ENCODE measurements around the gene ADRM1.
A peak's percentile ranks its signal among the peaks of the same experiment; 100 is the strongest.

Gene ADRM1

DNA sequence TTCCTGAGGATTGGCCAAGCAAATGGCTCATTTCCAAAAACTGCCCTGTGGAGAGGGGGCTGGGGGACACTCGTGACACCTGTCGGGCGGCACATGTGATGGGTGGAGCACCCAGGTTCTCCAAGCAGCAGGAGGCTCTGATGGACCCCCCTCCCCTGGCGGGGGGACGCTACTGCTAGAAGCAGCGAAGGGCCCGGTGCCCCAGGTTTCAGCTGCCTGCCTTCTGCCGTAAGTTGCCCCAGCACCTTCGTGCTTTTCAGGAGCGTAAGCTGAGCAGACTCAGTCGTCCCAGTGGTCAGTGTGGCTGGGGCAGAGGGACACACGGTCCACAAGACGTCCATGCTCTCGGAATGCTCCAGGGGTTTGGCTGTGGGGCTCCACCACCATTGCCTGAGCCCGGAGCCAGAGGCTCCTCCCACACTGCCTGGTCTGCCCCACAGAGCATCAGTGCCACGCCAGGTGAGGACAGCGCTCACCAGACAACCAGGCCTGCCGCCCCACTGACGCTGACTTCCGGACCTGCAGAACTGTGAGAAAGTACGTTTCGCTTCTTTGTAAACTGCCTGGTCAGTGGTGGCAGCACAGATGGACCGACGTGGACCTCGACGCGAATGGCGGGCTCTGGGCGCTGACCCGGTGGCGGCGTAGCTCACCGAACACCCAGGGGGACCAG, 4.1 kb upstream of the ADRM1 start:
- DNase-seq, result no peak

DNA sequence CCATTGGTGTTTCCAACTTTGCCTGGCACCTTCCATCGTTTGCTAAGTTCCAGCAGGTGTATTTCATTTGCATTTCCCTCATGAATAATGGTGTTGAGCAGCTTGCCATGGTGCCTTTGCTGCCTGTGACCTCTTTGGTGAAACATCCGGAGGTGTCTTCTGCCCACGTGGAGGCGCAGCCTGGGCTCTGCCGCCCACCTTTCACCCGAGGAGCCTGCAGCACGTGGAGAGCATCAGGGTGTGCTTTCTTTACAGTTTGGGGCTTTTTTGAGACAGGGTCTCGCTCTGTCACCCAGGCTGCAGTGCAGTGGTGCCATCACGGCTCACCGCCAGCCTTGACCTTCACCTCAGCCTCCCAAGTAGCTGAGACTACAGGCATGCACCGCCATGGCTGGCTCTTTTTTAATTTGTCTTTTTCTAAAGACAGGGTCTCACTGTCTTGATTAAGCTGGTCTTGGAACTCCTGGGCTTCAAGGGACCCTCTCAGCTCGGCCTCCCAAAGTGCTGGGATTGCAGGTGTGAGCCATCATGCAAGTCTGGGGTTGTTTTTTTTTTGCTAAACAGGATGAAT, 3.0 kb upstream of the ADRM1 start:
- no peak for DNase-seq

DNA sequence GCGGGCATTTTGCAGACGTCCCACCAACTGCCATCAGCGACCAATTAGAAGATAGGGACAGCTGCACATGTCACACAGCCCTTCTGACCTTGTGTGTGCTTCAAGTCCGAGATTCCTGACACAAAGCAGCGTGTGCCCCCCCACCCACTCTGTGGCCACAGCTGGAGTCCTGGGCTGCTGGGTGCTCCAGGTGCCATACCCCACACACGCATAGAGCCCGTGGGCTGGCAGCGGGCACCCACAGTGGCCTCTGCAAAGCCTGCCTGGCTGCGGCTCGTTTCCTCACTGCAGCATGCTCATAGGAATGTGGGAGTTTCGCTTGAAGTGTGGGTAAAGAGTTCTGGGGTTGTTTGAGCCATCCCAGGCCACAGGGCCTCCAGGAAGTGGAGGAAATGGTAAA, 2.5 kb upstream of the ADRM1 start:
- DNase-seq, result no peak

DNA sequence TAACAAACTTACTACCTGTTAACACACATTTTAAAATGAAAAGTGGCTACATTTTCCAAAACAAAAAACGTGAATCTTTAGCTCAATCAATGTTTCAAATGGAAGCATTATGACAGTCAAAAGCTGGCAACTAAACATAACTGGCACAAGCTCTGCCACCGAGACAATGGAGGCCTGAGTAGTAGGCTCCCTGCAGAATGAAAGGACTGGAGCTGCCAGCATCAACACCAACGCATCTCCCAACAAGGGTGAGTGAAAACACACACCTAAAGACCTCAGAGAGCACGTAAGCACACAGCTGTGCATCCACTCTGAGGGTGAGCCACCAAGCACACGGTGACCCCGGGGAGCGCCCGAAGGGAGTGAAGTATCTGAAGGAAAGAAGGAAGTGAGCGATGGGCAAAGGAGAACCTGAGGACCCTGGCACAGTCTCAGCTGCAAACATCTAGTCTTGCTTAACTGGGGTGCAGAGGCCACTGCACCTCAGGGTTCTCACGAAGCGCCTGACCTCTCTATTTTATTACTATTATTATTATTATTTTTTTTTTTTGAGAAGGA, 1.6 kb upstream of the ADRM1 start:
- no peak for DNase-seq

GRCh38 chr20:62301773-62302340, 940 bp upstream of the ADRM1 start:
- DNase-seq, result peak; percentile 68

DNA sequence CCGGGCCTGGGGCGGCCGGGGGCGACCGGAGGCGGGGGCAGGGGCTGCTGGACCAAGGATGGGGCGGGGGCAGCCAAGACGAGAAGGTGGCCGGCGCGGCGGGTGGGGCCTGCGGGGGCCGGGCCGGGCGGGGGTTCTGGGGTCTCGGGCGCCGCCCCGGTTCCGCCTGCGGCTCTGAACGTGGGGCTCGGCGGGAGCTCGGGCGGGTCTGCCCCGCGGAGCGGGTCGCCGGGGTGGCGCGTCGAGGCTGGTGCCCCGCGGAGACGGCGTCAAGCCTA, 204 bp downstream of the ADRM1 start:
- DNase-seq, result no peak

DNA sequence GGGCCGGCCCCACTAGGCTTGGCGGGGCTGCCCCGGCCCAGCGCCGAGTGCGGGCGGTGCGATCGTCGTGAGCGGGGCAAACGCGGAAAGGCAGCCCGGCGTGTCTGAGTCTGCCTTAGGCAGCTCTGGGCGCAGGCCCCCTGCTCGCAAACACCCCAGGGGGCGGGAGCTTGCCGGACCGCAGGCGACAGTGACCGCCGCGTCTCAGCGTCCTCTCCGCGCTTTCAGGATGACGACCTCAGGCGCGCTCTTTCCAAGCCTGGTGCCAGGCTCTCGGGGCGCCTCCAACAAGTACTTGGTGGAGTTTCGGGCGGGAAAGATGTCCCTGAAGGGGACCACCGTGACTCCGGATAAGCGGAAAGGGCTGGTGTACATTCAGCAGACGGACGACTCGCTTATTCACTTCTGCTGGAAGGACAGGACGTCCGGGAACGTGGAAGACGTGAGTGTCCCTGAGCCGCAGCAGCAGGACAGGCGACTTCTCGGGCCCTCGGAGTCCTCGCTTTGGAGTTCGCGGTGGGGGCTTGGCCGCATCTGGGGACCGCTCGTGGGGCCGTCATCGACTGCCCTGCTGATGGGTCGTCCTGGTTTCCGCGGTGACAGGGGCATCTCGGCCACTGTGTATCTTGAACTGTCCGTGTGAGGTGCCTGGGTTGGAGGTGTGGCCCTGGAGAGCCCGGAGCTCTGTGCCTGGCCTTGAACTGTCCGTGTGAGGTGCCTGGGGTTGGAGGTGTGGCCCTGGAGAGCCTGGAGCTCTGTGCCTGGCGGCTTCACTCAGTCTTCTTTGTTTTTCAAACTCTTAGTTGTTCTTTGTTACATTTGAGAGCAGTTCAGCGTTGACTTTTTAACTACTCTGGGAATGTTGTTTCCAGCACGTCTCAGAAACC, 786 bp downstream of the ADRM1 start:
- DNase-seq, result no peak

- DNase-seq, result no peak
Measured at GRCh38 chr20:62304331-62305148, 1.7 kb downstream of the ADRM1 start.

DNA sequence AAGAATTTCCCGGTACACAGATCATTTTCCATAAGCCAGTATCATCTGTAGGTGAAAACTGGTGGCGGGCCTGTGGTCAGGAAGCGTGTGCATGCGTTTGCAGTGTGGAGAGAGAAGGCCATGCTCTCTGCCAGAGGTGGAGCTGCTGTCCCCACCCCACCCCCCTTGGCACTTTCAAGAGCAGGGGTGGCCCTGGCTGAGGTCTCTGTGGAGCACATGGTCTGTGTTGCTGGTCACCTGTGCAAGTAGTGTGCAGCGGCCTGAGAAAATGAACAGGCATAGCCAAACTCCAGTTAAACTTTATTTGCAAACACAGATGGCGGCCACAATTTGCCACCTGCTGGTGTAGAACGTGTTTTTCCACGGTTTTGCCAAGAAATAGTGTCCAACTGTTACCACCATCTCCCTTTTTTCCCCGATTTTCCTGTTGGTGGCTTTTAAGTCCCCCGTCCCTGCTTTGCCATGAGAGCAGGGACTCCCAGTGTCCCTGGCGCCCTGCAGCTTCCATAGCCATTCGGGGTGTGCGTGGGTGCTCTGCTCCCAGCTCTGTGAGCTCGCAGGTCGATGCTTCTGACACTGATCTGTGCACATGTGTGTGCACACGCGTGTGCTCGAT, 2.5 kb downstream of the ADRM1 start:
- no peak for DNase-seq

DNA sequence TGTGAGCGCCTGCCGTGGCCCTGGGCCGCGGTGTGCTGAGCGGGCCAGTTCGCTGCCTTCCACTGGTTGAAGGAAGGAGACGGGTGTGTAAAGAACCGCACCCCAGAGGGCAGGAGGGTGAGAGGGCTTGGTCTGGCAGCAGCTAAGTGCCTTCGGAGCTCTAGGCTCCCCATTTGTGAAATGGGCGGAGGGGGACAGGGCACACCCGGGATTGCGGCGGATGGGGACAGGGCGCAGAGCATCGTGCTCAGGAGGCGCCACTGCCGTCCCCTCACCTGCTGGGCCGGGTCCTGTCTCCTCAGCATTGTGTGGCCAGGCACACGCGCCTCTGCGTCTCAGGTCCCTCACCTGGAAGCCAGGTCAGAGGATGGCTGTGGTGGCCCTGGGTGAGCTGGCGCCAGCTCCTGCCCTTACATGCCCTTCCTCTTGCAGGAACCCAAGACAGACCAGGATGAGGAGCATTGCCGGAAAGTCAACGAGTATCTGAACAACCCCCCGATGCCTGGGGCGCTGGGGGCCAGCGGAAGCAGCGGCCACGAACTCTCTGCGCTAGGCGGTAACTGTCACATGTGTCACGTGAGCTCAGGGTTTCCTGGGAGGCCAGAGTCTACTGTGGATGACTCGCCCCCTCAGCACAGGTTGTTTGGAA, 3.1 kb downstream of the ADRM1 start:
- DNase-seq, result no peak

DNA sequence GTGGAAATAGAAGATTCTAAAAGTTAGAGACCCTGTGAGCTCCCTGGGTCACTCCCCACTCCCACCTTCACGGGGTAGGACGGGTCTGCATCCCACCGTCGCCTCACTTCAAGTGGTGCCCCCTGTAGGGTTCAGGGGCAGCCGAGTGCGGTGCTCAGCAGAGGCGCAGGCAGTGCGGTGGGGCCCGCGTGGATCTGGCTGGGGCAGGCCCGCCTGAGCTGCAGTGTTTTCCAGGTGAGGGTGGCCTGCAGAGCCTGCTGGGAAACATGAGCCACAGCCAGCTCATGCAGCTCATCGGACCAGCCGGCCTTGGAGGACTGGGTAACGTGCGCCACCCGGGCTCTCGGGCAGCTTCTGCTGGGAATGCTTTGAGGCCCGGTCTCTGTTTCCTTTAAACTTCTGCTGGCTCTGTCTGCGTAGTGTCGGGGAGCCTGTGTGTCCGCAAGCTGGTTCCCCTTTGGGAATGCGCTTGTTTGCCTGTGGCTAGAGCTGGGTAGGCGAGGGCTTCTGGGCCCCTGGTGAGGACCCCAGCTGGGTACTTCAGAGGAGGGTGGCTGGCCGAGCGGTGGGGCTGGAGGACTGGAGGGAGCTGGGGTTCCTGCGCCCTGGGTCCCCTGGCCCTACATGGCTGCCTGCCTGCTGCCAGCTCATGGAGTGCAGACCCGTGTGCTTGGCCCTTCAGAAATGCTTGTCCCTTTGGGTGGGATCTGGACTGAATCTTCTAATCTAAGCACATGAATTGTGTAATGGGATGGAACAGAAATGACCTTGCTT, 3.8 kb downstream of the ADRM1 start:
- no peak for DNase-seq

- no peak for DNase-seq
Measured at GRCh38 chr20:62307226-62308101, 4.7 kb downstream of the ADRM1 start.

DNA sequence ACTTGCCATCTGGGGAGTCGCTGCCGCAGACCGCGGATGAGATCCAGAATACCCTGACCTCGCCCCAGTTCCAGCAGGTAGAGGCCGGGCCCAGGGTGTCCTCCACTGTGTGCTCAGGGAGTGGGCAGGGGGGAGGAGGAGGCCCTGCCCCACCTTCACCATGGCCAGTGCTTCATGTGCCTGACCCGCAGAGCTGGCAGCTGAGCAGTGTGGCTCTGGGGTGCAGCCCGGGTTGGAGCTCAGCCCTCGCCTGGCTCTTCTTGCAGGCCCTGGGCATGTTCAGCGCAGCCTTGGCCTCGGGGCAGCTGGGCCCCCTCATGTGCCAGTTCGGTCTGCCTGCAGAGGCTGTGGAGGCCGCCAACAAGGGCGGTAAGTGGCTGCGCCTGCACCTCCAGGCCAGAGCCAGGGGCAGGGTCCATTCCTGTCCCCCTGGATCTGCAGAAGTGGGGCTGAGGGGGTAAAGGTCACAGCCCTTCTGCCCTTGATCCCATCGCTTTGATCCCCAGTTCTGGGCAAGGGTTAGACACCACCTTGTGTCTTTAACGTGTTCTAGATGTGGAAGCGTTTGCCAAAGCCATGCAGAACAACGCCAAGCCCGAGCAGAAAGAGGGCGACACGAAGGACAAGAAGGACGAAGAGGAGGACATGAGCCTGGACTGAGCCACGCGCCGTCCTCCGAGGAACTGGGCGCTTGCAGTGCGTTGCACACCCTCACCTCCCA, 5.5 kb downstream of the ADRM1 start:
- DNase-seq, result no peak

GRCh38 chr20:62309198-62309944, 6.6 kb downstream of the ADRM1 start:
- DNase-seq, result no peak

DNA sequence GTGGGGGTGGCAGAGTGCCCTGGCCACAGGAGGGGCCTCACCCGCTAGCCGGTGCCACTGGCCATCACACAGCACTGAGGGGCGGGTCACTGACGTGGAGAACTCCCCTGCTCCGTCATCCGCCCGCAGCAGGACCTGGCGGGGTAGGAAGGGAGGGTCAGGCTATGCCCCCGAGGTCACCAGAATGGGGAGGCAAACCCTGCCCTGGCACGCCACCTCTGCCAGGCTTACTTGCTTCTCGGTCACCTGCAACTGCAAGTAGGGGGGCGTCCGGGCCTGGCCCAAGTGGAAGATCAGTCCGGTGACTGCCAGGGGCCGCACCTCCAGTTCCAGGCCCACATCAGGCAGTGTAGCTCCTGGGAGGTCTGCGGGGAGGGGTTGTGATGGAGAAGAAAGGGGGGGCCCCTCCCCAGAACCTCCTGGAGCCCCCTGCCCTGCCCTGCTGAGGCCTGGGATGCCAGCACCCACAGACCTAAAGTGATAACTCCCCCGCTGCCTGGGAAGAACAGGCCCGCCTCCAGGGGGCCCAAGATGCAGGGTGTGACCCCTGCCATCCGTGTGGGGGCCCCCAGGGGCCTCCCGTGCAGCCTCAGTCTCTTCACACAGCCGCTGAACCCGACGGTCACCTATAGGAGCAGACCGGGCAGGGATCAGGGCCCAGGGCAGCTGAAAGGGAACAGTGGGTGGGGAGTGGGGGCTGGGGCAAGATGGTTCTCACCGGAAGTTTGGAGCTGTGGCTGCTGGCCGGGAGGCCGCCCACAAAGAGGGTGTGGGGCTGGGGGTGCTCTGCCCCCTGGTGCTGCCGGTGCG, 7.4 kb downstream of the ADRM1 start:
- no peak for DNase-seq

GRCh38 chr20:62310757-62311121, 7.9 kb downstream of the ADRM1 start:
- no peak for DNase-seq

DNA sequence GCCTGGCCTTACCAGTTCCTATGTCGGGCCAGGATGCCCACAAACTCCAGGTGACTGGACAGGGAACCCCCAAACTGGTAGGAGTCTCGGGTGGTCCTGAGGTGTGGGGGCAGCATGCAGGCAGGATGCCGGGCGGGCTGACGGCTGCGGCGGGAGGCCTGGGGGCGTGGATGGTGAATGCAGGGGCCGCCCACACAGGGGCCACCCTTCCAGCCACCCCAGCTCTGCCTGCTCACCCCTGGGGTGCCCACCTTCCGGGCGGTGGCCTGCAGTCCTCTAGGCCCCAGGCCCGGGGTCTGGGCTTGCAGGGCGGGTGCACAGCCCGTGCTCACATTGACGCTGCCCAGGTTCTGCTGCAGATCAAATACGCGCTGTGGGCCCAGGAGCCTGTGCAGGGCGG, 8.4 kb downstream of the ADRM1 start:
- DNase-seq, result no peak

Measured in T1000 (cell line).